HG02981 (cell line): ENCODE data around the gene WWP2.
"Not testable (repeated sequence)": the region's sequence is repeated elsewhere in the genome, so short reads cannot be mapped to it uniquely, and the experiment has no call there.

ENCODE experiments used
- ATAC-seq: cut with Tn5 transposase; IDR thresholded peaks from one replicate; pipeline ENCODE4 v1.9.1; 2021; ENCODE audit warnings: mild to moderate bottlenecking, moderate library complexity; ENCODE audit not compliant: unreplicated experiment

Gene WWP2

GRCh38 chr16:69830146-69830533 is 68.0 kb downstream of the WWP2 start:
- no peak for ATAC-seq

DNA sequence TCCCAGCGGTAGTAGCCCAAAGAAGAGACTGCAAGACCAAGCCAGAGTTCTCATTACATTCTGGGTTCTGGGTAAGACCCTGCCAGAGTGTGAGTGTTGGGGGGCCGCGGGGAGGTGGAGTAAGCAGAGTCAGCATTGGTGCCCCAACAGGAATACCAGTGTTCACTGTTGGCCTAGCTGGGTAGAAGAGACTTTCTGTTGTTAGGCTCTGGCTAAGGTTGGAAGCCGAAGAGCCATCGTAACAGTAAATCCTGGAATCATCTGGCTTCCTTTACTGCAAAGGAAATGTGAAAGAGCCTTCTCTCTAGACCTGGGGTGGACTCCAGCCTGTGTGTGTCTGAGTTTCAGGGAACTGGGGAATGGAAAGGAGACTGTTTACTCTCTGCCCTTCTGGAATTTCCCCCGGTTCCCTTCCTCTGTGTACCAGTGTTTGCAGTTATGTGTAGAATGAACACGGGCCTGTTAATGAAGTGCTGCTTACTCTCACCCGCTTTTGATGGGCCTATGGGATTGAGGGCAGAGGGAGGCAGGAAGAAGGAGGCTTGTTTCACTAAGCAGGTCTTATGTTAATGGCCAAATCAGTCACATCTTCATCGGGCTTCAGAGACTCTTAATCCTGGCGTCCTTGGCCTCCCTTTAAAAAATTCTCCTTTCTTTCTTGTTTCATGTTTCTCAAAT is 68.5 kb downstream of the WWP2 start:
- ATAC-seq = no peak

DNA sequence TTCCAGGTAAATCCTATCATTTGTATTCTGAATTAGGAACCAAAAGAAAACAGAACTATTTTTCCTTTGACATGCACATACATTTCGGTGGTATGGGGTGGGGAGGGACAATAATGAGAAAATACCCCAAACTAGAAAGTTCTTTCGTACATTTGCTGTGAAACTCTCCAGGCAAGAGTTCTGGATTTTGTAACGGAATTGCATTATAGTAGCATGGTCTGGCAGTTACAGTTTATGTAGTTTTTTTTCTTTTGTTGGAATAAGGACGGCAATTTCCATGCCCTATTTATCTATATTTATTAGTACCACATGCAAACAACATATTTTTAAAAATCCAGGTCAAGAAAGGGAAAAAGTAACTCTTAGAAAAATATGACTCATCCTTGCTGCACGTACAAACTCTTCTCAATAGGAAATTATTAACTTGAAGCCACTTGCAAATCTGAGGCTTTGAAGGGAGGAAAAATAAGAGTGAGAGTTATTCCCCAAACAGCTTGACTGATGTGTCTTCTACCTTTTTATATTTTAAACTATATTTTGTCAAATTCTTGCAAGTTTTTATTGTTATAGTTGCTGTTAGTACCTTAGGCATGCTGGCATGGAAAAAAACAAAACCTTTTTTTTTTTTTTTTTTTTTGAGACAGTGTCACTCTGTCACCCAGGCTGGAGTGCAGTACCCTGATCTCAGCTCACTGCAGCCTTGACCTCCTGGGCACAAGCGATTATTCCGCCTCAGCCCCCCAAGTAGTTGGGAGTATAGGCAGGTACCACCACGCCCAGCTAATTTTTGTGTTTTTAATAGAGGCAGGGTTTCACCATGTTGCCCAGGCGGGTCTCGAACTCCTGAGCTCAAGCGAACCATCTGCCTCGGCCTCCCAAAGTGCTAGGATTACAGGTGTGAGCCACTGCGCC is 69.3 kb downstream of the WWP2 start:
- no peak for ATAC-seq

DNA sequence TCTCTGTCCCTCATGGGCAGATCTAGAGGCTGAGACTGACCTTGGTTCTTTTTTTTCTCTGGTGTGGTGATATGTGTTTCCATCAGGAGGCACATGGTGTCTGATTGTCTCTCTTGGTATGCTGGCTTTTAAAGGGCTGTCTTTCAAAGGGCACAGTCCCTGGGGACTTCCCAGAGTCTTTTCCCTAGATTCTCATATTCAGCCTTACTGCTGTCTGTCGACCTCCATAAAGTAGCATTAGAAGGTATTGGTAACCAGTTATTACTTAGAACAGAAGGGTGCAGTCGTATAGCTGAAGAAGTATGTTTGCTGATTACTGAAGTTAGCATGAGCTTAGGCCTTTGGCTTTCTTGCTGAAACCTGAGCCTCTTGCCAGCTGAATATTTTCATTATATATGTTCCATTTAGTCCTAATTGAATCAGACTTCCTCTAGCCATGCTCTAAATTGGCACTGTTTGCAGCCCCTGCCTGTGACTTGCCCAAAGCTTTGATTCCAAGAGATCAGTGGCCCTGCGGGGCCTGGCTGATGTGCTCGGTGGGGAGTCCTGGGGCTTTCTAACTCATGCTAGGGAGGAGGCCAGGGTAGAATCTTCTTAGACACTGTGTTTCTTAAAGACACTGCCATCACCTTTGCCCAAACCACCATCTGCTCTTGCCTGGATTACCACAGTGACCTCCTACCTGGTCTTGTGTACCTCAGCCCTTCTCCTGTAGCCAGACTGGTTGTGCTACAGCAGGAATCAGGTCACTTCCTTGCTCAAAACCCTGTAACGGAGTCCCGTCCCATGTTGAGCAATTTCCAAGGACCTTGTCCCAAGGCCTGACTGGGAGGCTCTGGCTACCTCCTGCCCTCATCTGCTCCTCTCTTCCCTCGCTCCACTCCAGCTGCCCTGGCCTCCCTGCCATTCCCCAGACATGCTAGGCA is 71.5 kb downstream of the WWP2 start:
- ATAC-seq = no peak

- ATAC-seq = no peak
Observed at GRCh38 chr16:69834807-69835466, 72.8 kb downstream of the WWP2 start.

DNA sequence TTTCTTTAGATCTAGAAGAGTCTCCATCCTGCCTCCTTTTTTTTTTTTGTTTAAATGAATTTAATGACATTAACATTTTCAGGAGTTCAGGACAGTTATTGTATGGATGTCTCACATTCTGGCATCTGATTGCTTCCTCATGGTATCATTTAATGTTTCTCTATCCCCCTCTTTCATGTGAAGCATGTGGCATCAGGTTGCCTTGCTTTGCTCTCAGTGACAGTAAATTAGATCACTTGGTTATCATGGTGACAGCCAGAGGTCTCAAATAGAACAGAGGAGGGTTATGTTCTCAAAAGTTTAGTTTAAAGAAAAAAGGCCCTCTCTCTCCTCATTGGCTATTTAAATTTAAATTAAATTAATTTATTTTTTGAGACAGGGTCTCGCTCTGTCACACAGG is 74.1 kb downstream of the WWP2 start:
- ATAC-seq = no peak

DNA sequence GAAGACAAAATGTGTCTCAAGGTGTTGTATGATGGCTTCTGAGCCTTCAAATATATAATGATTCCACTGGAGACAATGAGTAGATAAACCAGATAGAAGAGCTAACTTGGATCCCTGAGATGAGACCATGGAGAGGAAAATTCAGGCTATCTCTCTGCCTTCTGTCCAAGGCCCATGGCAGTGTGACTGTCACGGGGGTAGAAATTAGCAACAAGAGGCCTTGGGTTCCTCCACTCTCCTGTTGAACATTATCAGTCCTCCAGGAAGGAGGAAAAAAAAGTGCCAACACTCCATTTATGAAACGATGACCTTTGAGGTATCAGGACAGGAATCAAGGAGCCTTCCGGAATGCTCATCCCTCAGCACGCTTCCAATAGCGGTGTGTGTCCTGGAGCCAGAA is 75.2 kb downstream of the WWP2 start:
- no peak for ATAC-seq

DNA sequence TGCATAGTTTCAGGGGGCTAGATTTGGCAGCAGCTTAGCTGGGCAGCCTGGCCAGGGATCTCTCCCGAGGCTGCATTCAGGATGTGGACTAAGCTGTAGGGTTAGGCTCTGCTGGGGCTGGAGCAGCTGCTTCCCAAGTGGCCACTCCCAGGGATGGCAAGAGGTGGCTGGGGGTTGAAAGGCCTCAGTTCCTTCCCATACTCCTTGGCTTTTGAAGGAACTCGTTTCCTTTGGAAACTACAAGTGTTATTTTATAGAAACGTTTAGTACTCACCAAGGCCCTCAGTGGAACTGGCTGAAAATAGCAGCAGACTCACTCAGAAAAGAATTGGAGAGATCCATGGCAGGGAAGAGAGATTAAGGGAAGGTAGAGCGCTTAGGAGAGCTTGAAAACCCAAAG is 76.4 kb downstream of the WWP2 start:
- no peak for ATAC-seq

GRCh38 chr16:69839240-69839688 is 77.1 kb downstream of the WWP2 start:
- ATAC-seq = no peak

DNA sequence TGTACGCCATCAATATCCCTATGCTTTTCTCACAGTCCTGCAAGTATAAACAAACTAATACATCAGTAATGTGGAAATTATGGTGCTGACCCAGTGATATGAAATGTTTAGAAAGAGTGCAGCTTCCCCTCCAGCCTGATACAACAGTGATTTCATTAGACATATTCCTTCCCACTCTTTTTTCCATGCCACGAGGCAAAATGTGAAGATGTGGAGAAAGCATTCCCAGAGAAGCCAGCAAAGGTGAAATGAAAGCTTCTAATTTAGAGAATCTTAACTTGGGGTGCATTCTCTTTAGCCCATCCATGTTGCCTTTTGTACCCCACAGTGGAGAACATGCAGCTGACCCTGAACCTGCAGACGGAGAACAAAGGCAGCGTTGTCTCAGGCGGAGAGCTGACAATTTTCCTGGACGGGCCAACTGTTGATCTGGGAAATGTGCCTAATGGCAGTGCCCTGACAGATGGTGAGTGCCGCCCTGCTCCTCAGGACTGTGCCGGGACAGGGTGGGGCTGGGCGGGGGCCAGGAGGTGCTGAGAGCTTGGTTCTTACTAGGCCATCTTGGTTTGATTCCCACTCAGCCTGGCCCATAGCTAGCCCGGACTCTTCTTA is 77.8 kb downstream of the WWP2 start:
- ATAC-seq = no peak

- no peak for ATAC-seq
Observed at GRCh38 chr16:69840975-69841374, 78.8 kb downstream of the WWP2 start.

- ATAC-seq = no peak
Observed at GRCh38 chr16:69844441-69844840, 82.3 kb downstream of the WWP2 start.

DNA sequence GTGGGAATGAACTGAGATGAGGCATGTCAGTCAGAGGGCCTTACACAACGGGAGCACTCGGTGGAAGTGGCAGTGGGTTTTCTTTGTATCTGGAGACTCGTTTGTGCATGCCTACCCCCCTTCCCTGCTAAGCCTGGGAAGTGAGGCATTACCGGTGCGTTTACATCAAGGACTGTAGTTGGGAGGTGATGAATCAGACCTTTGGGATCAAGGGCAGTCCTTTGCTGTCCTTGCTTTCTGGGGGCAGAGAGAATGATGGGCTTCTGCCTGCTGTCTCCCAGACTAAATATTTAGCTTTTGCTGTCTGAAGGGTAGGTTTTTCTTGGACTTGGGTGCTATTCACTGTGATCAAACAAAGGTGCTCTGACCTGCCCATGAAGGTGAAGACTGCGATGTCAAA is 83.0 kb downstream of the WWP2 start:
- ATAC-seq = no peak

DNA sequence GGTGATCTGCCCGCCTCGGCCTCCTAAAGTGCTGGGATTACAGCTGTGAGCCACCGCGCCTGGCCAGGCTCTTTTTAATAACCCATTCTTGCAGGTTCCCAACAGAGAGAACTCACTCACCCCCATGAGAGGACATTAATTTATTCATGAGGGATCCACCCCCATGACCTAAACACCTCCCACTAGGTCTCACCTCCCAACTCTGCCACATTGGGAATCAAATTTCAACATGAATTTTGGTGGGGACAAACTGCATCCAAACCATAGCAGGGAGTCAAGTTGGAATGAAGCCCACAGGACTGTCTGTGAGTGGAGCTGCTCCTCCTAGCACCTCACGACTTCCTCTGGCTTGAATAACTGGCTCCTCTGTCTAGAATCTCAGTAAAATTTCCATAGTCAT is 85.5 kb downstream of the WWP2 start:
- ATAC-seq = no peak

DNA sequence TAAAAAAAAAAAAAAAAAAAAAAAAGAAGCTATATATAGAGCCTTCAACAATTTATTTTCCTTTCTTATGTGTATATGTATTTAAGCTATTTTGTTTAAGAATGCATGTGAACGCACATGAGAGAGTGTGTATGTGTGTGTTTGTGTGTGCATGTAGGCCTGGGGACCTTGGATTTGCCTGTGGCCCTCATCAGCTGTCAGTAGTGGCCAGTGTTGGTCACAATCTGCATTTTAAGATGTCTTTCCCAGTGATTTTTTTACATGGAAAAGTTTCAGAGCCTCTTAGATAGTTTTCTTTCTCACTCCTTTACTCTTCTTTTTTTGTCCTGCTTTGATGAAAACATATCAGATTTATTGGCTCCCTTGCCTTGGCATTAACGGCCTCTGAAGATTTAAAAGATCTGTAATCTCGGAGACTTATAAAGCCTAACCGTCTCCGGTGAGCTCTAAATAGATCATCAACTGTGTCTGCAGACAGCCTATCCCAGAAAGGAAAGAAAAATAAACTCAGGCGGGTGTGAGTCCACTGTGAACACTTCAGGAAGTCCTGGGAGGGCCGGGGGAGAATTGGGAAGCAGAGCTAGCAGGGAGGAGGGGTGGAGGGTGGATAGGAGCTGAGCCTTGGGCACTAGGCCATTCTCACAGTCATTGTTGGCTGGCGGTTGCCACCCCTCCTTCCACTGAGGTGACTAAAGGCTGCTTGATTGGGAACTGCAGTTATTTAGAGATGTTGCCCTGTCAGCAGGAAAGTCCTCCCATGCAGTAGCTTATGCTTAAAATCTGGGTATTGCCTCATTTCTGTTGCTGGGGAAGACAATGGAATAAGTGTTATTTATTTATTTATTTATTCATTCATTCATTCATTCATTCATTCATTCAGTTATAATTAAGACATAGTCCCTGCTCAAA is 86.8 kb downstream of the WWP2 start:
- ATAC-seq = no peak

- ATAC-seq = no peak
Observed at GRCh38 chr16:69851491-69852240, 89.5 kb downstream of the WWP2 start.

DNA sequence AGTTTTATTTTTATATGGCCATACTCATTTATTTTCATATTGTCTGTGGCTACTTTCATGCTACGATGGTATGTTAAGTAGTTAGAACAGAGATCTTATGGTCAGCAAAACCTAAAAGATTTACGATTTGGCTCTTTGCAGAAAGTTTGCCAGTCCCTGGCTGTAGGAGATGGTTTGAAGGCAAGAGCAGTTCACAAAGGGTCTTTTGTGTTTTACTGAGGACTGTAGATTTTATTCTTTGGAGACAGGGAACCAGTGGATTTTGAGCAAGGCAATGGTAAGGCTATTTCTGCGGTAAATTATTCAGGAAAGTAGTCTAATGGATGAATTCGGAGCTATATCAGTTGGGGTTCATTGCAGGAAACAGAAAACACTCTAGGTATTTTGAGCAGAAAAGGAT is 90.7 kb downstream of the WWP2 start:
- ATAC-seq = no peak

DNA sequence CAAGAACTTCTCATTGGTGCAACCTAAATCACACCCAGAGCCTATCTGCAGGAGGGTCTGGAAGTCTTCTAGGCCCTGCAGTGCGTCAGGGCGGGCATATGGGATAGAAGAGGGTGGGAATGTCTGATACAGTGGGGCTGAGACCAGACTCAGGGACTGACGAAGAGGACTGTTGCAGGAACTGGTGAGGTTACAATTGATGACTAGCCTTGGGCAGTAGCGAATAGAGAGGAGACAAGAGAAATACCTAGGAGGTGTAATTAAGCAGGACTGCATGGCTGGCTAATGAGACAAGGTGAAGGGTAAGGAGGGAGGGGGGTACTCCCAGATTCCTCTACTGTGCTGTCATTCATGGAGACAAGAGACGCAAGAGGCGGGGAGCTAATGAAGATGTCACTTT is 91.3 kb downstream of the WWP2 start:
- no peak for ATAC-seq

DNA sequence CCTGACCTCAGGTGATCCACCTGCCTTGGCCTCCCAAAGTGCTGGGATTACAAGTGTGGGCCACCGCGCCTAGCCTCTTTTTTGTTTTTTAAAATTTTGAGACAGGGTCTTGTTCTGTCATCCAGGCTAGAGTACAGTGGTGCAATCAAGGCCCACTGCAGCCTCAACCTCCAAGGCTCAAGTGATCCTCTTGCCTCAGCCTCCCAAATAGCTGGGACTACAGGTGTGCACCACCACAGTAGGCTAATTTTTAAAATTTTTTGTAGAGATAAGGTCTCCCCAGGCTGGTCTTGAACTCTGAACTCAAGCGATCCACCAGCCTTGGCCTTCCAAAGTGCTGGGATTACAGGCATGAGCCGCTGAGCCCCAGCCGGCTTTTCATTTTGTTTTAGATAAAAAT is 92.6 kb downstream of the WWP2 start:
- not testable (repeated sequence) for ATAC-seq
